HCT116 (cell line): ENCODE data around the gene ADD3.

ENCODE experiments used
- EZH2 ChIP-seq: fragments of 200-600 bp; sonication (generic); IDR thresholded peaks from 2 replicates; pipeline ENCODE4 v1.6.1; 2017; ENCODE audit warnings: antibody characterized with exemption, mixed run types
- EZH2phosphoT487 ChIP-seq: fragments of 200-600 bp; IDR thresholded peaks from 2 replicates; pipeline ENCODE4 v1.6.1; 2018; ENCODE audit warnings: antibody characterized with exemption, borderline replicate concordance
- JUND ChIP-seq: IDR thresholded peaks from 2 replicates; pipeline ENCODE4 v1.6.1; 2012
- POLR2A ChIP-seq: IDR thresholded peaks from 2 replicates; pipeline ENCODE4 v1.7.0; 2011; ENCODE audit warnings: borderline replicate concordance; ENCODE audit not compliant: insufficient read depth, insufficient read length; ENCODE audit errors: extremely low read depth
- POLR2AphosphoS5 ChIP-seq: IDR thresholded peaks from 2 replicates; pipeline ENCODE4 v1.6.1; 2011; ENCODE audit warnings: mild to moderate bottlenecking, low read depth, low read length, moderate library complexity
- SIN3A ChIP-seq: IDR thresholded peaks from 2 replicates; pipeline ENCODE4 v1.6.1; 2012; ENCODE audit warnings: low read depth
- SRF ChIP-seq: IDR thresholded peaks from 2 replicates; pipeline ENCODE4 v1.6.1; 2012; ENCODE audit warnings: low read depth
- YY1 ChIP-seq: IDR thresholded peaks from 2 replicates; pipeline ENCODE4 v1.6.1; 2011; ENCODE audit warnings: low read length, low read depth, moderate library complexity, mild to moderate bottlenecking; ENCODE audit not compliant: insufficient replicate concordance; ENCODE audit errors: extremely low read depth
- ZNF274 ChIP-seq: fragments of 200-500 bp; sonication (Bioruptor generic); IDR thresholded peaks from 2 replicates; pipeline ENCODE4 v1.6.1; 2014; ENCODE audit warnings: mild to moderate bottlenecking, low read depth, low read length, inconsistent platforms
- TF ChIP-seq, protein P1 (sequence below), 3 experiments: fragments of 200-600 bp in 1 of 3; sonication (generic) in 1 of 3; IDR thresholded peaks in 2 of 3; conservative IDR thresholded peaks in 1 of 3; 2 replicates each; pipeline ENCODE4 v1.5.1; 2012 to 2017; ENCODE audit warnings: low read depth in 2 of 3, low read length in 2 of 3, antibody characterized with exemption in 1 of 3, borderline replicate concordance in 1 of 3, control low read depth in 1 of 3, mild to moderate bottlenecking in 1 of 3, mixed read lengths in 1 of 3, mixed run types in 1 of 3, moderate library complexity in 1 of 3; ENCODE audit not compliant: insufficient read depth in 1 of 3

DNA sequence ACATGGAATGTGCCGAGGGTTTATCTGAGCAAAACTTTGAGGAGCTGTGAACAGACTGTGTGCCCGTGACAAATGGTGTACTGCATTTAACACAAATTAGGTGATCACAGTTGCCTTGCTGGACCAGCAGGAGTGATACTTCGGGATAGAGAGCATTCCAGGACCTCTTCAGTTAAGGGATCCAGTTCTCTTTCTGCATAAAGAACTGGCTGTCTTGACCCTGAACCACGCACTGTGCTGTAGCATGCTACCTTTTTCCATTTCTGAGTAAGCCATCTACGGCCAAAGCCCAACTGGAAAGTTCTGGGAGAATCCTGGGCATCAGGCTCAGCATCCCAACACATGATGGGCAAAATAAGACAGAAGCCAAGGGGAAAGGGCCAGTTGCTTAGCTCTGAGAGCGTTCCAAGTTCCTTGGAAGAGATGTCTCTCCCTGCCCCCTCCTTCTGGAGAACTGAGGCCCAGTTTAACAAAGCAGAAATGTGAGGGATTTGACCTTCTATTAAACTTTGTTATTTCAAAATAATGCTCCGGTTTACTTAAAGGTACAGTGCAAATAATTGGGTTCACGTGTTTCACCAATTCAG lies 37.9 kb upstream of the ADD3 start:
- TF ChIP-seq EZH2phosphoT487 (no peak), JUND (no peak), POLR2AphosphoS5 (no peak), SRF (no peak), YY1 (no peak), EZH2 (no peak), POLR2A (no peak), ZNF274 (no peak), SIN3A (no peak)
- TF ChIP-seq, protein P1, sequence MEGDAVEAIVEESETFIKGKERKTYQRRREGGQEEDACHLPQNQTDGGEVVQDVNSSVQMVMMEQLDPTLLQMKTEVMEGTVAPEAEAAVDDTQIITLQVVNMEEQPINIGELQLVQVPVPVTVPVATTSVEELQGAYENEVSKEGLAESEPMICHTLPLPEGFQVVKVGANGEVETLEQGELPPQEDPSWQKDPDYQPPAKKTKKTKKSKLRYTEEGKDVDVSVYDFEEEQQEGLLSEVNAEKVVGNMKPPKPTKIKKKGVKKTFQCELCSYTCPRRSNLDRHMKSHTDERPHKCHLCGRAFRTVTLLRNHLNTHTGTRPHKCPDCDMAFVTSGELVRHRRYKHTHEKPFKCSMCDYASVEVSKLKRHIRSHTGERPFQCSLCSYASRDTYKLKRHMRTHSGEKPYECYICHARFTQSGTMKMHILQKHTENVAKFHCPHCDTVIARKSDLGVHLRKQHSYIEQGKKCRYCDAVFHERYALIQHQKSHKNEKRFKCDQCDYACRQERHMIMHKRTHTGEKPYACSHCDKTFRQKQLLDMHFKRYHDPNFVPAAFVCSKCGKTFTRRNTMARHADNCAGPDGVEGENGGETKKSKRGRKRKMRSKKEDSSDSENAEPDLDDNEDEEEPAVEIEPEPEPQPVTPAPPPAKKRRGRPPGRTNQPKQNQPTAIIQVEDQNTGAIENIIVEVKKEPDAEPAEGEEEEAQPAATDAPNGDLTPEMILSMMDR (IDR thresholded peaks at IDR 0.05 in 2 of 3, conservative IDR thresholded peaks at IDR 0.05 in 1 of 3; ENCODE audit: borderline replicate concordance in 1 of 3, insufficient read depth in 1 of 3, low read depth in 2 of 3, low read length in 2 of 3): no peak
